Measurements from ENCODE around the gene ABCA1.
A peak's percentile ranks its signal among the peaks of the same experiment; 100 is the strongest.

ABCA1 gene

GRCh38 chr9:104746798-104747197, 181.2 kb downstream of the ABCA1 start:
- H3K4me3 ChIP-seq (ENCODE audit: low read depth, low read length) = peak overlapping the region; percentile 79
- no peak for DNase-seq (ENCODE audit: low read depth)
- TF ChIP-seq CTCF (IDR thresholded peaks at IDR 0.05; ENCODE audit: control insufficient read depth, extremely low read depth, insufficient read depth) = no peak

GRCh38 chr9:104746285-104746684, 181.7 kb downstream of the ABCA1 start:
- H3K4me3 ChIP-seq (ENCODE audit: low read depth, low read length) = no peak overlapping the region
- no peak for TF ChIP-seq CTCF (IDR thresholded peaks at IDR 0.05; ENCODE audit: control insufficient read depth, extremely low read depth, insufficient read depth)
- no peak for DNase-seq (ENCODE audit: low read depth)

- TF ChIP-seq CTCF (IDR thresholded peaks at IDR 0.05; ENCODE audit: control insufficient read depth, extremely low read depth, insufficient read depth) = no peak
- no peak for DNase-seq (ENCODE audit: low read depth)
- no peak overlapping the region for H3K4me3 ChIP-seq (ENCODE audit: low read depth, low read length)
Measured at GRCh38 chr9:104745852-104746251, 182.1 kb downstream of the ABCA1 start.

- no peak overlapping the region for H3K4me3 ChIP-seq (ENCODE audit: low read depth, low read length)
- peak; percentile 78 for TF ChIP-seq CTCF (IDR thresholded peaks at IDR 0.05; ENCODE audit: control insufficient read depth, extremely low read depth, insufficient read depth)
- peak; percentile 54 for DNase-seq (ENCODE audit: low read depth)
Measured at GRCh38 chr9:104743376-104743985, 184.5 kb downstream of the ABCA1 start.

GRCh38 chr9:104740621-104741020, 187.3 kb downstream of the ABCA1 start:
- no peak overlapping the region for H3K4me3 ChIP-seq (ENCODE audit: low read depth, low read length)
- DNase-seq (ENCODE audit: low read depth) = no peak
- TF ChIP-seq CTCF (IDR thresholded peaks at IDR 0.05; ENCODE audit: control insufficient read depth, extremely low read depth, insufficient read depth) = no peak

- DNase-seq (ENCODE audit: low read depth) = no peak
- no peak for TF ChIP-seq CTCF (IDR thresholded peaks at IDR 0.05; ENCODE audit: control insufficient read depth, extremely low read depth, insufficient read depth)
- no peak overlapping the region for H3K4me3 ChIP-seq (ENCODE audit: low read depth, low read length)
Measured at GRCh38 chr9:104738452-104738851, 189.5 kb downstream of the ABCA1 start.
